WTC11 (cell line): Measurements from ENCODE around the gene CIRBP.

Experiments used
- ESRRA ChIP-seq: sonication (generic); formaldehyde crosslinking; IDR thresholded peaks from 2 replicates; pipeline ENCODE4 v1.8.1; 2022; ENCODE audit warnings: mild to moderate bottlenecking, missing genetic modification reagents, borderline replicate concordance
- ETV6 ChIP-seq: sonication (generic); formaldehyde crosslinking; IDR thresholded peaks from 2 replicates; pipeline ENCODE4 v1.8.1; 2022; ENCODE audit warnings: mild to moderate bottlenecking, missing genetic modification reagents
- TF ChIP-seq, protein P1 (sequence below): fragments of 200-600 bp; IDR thresholded peaks from 2 replicates; pipeline ENCODE4 v1.8.0; 2022; ENCODE audit warnings: antibody characterized with exemption
- TF ChIP-seq, protein P2 (sequence below): sonication (generic); formaldehyde crosslinking; conservative IDR thresholded peaks from 2 replicates; pipeline ENCODE4 v1.8.1; 2022; ENCODE audit warnings: mild to moderate bottlenecking, missing genetic modification reagents
- TF ChIP-seq, protein P3 (sequence below): sonication (generic); formaldehyde crosslinking; IDR thresholded peaks from 2 replicates; pipeline ENCODE4 v1.8.1; 2022; ENCODE audit warnings: low read depth, missing genetic modification reagents, borderline replicate concordance

DNA sequence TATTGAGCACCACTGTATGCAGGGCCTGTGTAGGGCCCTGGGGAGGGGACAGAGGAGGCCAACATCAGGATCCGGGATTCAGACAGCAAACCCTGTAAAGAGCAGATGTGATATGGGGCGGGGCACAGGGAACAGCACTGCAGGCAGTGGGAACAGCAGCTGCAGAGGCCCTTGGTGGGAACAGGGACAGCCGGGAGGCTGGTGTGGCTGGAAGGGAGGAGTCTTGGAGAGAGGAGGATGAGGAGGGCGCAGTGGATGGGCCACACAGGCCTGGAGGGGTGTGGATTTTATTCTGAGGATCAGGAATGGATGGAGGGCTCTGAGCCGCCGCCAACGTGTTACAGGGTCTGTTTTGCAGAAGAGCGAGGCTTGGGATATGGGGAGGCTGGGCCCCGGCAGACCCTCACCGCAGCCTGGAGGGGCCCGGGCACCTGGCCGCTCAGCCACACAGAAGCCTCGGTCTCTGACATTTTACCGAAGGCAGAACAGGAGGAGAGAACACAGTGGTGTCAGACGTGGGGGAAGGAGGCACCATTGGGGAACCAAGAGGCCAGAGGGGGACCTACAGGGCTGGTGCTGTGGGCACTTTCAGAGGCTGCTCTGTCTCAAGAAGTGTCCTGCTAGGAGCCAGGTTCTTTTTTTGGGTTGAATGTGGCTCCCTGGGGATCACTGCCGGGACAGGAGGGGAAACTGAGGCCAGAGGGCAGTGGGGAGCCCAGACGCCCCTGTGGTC lies 23.5 kb downstream of the CIRBP start:
- TF ChIP-seq, protein P1, sequence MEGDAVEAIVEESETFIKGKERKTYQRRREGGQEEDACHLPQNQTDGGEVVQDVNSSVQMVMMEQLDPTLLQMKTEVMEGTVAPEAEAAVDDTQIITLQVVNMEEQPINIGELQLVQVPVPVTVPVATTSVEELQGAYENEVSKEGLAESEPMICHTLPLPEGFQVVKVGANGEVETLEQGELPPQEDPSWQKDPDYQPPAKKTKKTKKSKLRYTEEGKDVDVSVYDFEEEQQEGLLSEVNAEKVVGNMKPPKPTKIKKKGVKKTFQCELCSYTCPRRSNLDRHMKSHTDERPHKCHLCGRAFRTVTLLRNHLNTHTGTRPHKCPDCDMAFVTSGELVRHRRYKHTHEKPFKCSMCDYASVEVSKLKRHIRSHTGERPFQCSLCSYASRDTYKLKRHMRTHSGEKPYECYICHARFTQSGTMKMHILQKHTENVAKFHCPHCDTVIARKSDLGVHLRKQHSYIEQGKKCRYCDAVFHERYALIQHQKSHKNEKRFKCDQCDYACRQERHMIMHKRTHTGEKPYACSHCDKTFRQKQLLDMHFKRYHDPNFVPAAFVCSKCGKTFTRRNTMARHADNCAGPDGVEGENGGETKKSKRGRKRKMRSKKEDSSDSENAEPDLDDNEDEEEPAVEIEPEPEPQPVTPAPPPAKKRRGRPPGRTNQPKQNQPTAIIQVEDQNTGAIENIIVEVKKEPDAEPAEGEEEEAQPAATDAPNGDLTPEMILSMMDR = no peak
- TF ChIP-seq, protein P2, sequence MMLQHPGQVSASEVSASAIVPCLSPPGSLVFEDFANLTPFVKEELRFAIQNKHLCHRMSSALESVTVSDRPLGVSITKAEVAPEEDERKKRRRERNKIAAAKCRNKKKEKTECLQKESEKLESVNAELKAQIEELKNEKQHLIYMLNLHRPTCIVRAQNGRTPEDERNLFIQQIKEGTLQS (CRISPR knock-in tag) = no peak
- TF ChIP-seq ESRRA = no peak
- TF ChIP-seq, protein P3, sequence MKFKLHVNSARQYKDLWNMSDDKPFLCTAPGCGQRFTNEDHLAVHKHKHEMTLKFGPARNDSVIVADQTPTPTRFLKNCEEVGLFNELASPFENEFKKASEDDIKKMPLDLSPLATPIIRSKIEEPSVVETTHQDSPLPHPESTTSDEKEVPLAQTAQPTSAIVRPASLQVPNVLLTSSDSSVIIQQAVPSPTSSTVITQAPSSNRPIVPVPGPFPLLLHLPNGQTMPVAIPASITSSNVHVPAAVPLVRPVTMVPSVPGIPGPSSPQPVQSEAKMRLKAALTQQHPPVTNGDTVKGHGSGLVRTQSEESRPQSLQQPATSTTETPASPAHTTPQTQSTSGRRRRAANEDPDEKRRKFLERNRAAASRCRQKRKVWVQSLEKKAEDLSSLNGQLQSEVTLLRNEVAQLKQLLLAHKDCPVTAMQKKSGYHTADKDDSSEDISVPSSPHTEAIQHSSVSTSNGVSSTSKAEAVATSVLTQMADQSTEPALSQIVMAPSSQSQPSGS = no peak
- TF ChIP-seq ETV6 (CRISPR knock-in tag) = no peak
